GM12873 (cell line): ENCODE results near the gene OGDH.

Experiments
- TF ChIP-seq, protein P1 (sequence below): IDR thresholded peaks from 2 replicates; pipeline ENCODE4 v1.5.1; 2012; ENCODE audit warnings: low read depth, mild to moderate bottlenecking, moderate library complexity, low read length, control low read depth; ENCODE audit not compliant: insufficient read depth; ENCODE audit errors: missing control alignments

OGDH gene

DNA sequence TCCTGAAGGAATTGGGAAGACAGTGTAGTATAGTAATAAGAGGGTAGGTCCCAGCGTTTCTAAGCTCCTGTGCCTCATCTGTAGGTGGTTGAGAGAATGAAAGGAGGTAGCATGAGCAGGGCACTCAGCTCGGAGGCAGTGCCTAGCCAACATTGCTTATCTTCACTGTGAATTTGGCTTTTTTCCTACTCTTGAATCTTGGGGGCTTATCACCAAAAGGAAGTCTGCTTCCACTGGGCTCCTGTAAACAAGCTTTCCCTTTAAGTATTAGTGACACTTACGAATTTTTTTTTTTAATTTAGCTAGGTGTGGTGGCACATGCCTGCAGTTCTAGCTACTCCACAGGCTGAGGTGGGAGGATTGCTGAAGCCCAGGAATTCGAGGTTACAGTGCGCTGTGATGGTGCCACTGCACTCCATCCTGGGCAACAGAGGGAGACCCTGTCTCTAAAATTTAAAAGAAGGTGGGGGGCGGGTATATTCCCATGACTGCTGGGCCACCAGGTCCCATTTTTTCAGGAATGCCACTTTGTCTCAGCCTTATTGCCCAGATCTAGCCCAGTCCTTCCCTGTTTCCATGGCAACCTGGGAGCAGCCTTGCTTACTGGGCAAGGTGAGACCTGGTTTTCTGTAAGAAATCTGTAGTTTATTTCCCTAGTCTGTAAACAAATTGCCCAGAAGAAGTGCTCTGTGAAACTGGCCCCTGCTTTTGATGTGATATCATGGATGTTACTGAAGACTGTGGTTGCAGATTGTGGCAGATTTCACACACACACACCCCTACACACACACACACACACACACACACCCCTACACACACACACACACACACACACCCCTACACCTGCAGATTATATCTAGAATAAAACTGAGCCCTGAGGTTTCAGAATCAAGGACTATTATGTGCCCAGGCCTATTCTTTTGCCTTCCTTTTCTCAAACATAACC, 19.4 kb downstream of the OGDH start:
- TF ChIP-seq, protein P1, sequence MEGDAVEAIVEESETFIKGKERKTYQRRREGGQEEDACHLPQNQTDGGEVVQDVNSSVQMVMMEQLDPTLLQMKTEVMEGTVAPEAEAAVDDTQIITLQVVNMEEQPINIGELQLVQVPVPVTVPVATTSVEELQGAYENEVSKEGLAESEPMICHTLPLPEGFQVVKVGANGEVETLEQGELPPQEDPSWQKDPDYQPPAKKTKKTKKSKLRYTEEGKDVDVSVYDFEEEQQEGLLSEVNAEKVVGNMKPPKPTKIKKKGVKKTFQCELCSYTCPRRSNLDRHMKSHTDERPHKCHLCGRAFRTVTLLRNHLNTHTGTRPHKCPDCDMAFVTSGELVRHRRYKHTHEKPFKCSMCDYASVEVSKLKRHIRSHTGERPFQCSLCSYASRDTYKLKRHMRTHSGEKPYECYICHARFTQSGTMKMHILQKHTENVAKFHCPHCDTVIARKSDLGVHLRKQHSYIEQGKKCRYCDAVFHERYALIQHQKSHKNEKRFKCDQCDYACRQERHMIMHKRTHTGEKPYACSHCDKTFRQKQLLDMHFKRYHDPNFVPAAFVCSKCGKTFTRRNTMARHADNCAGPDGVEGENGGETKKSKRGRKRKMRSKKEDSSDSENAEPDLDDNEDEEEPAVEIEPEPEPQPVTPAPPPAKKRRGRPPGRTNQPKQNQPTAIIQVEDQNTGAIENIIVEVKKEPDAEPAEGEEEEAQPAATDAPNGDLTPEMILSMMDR = no peak

DNA sequence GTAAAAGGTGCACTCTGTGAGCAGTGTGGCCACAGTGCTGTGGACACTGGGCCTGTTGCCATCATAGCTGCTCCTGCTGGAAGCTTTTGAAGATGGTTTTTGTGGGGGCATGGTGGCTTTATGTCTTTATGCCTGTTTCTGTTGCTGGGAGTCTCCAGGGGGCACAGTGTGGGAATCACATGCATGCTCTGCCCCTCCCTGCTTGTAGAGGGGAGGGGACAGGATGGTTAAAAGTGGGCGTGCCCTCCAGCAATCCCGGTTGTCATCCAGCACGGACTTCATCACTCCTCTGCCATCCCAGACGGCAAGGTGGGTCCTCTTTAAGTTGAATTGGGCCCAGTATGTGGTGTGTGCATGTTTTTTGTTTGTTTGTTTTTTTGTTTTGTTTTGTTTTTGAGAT, 20.2 kb downstream of the OGDH start:
- TF ChIP-seq, protein P1 = no peak

DNA sequence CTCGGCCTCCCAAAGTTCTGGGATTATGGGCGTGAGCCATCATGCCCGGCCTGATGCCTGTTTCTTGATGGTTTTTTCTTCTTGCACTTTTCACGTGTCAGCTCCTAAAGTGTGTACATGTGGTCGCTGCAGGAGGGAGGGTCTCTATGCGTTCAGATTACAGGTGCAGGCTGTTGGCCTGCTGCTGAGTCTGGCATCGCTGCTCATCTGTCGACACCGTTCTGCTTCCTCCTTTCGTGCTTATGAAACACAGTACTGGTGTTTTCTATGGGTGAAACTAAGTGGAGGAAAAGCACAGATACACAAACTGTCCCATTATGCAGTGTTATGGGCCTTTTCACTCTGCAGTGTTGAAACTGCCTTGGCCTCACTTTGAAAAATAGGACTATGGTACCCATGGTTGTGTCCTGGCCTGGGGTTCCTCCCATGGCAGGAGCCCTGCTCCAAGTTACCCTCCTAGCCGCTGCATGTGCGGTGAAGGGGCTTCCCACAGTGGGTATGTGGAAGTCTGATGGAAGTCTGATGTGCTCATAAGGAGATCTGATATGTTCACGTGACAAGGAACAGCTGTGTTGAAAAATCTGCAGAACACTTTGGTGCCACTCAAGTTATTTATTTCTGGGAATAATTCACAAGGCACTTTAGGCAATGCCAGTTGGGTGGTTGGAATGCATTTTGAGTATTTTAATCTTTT, 23.5 kb downstream of the OGDH start:
- TF ChIP-seq, protein P1 = no peak

DNA sequence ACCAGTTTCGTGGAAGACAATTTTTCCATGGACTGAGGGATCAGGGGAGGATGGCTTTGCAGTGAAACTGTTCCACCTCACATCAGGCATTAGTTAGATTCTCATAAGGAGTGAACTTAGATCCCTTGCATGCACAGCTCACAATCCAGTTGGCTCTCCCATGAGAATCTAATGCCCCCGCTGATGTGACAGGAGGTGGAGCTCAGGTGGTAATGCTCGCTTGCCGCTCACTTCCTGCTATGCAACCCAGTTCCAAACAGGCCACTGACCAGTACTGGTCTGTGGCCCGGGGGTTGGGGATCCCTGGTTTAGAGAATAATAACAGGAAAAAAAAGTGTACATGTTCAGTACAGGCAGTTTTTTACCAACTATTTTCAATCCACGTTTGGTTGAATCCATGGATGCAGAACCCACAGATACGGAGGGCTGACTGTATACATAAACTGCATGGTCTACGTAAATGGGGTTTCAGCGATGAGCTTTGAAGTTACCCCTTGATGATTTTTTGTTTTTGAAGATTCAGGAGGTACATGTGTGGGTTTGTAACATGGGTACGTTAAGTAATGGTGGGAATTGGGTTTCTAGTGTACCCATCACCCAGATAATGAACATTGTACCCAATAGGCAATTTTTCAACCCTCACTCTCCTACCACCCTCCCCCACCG, 24.5 kb downstream of the OGDH start:
- TF ChIP-seq, protein P1 = no peak

DNA sequence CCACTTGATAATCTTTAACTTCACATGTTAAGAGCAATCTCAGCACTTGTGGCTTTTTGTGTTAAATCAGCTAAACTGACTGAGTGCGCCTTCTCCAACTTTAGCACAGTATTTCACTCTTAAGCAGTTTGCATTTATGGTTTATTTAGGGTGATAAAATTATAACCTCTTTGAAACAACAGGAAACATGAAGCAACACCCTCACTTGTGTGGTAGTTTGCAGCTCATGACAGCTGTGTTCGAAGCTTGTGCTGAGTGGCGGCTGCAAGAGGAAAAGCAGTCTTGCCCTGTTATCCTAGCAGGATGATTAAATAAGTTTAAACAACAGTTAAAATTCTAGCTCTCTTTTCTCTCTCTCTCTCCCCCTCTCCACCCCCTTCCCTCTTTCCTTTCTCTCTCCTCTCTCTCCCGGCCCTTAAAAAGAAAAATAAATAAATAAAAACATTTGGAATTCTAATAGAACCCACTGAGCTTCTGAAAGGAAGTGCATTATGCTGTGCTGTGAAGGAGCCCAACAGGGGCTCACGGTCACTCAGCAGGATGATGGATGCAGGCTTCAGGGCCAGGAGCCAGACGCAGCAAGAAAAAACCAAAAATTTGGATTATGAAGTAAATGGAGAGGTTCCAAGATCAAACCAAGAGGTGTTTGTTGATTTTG, 25.2 kb downstream of the OGDH start:
- TF ChIP-seq, protein P1 = no peak

DNA sequence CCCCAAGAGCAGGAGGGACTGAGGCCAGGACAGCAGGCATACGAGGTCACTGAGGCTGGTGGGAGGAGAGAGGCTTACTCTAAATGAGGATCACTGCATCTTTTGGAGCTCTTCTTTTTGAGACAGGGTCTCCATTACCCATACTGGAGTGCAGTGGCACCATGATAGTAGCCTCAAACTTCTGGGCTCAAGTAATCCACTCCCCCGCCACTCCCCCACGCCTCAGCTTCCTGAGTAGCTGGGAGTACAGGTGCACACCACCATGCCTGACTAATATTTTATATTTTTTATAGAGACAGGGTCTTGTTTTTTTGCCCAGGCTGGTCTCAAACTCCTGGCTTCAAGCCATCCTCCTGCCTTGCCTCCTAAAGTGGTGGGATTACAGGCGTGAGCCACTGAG, 25.8 kb downstream of the OGDH start:
- TF ChIP-seq, protein P1 = no peak
